ENCODE data around the gene ADAMTS12. TPM values are rescaled to one million over a fixed set of nuclear protein-coding genes. Genes with fewer than 3 reads are reported as not detected.
"Not testable (repeated sequence)": the region's sequence is repeated elsewhere in the genome, so short reads cannot be mapped to it uniquely, and the experiment has no call there.

Gene ADAMTS12
- total RNA-seq, 1 donor from 2014 or later: 3.2 TPM

- DNase-seq (ENCODE audit: low read depth in 2 of 2): no peak
These were observed 287.3 kb downstream of the ADAMTS12 start for GRCh38 chr5:33604503-33604902.

GRCh38 chr5:33601881-33602280 is 289.9 kb downstream of the ADAMTS12 start:
- no peak for DNase-seq (ENCODE audit: low read depth in 2 of 2)

- DNase-seq (ENCODE audit: low read depth in 2 of 2): peak in 1 of 2 donors; percentile 3
These were observed 296.5 kb downstream of the ADAMTS12 start for GRCh38 chr5:33595303-33595702.

- DNase-seq (ENCODE audit: low read depth in 2 of 2): no peak
These were observed 297.8 kb downstream of the ADAMTS12 start for GRCh38 chr5:33594006-33594405.

DNA sequence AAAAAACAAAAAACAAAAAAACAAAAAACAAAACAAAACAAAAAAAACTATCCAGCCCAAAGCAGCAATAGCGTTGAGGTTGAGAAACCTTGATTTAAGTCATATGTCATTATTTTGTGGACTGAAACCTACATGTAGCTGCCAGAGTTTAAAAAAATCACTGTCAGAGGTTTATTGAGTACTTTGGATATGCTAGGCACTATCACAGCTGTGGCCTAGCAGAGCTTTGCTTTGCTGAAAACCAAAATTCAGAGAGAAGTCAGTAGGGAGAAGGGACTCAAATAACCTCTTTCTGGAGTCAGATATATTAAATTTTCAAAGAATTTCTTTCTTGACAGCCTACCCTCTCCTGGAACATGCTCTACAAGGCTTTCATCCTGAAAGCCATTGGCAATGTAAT is 299.5 kb downstream of the ADAMTS12 start:
- no peak for DNase-seq (ENCODE audit: low read depth in 2 of 2)

- peak; percentile 43 to 52 for DNase-seq (ENCODE audit: low read depth in 2 of 2)
These were observed 303.0 kb downstream of the ADAMTS12 start for GRCh38 chr5:33588654-33589372.

DNA sequence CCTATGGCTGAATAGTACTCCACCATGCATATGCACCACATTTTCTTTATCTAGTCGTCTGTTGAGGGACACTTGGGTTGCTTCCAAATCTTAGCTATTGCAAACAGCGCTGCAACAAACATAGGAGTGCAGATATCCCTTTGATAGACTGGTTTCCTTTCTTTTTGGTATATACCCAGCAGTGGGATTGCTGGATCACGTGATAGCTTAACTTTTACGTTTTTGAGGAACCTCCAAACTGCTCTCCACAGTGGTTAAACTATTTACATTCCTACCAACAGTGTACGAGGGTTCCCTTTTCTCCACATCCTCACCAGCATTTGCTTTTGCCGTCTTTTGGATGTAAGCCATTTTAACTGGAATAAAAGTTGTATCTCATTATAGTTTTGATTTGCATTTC is 308.5 kb downstream of the ADAMTS12 start:
- no peak for DNase-seq (ENCODE audit: low read depth in 2 of 2)

GRCh38 chr5:33582417-33582816 is 309.4 kb downstream of the ADAMTS12 start:
- no peak for DNase-seq (ENCODE audit: low read depth in 2 of 2)

GRCh38 chr5:33579789-33580188 is 312.0 kb downstream of the ADAMTS12 start:
- no peak for DNase-seq (ENCODE audit: low read depth in 2 of 2)

- no peak for DNase-seq (ENCODE audit: low read depth in 2 of 2)
These were observed 312.6 kb downstream of the ADAMTS12 start for GRCh38 chr5:33579152-33579551.

DNA sequence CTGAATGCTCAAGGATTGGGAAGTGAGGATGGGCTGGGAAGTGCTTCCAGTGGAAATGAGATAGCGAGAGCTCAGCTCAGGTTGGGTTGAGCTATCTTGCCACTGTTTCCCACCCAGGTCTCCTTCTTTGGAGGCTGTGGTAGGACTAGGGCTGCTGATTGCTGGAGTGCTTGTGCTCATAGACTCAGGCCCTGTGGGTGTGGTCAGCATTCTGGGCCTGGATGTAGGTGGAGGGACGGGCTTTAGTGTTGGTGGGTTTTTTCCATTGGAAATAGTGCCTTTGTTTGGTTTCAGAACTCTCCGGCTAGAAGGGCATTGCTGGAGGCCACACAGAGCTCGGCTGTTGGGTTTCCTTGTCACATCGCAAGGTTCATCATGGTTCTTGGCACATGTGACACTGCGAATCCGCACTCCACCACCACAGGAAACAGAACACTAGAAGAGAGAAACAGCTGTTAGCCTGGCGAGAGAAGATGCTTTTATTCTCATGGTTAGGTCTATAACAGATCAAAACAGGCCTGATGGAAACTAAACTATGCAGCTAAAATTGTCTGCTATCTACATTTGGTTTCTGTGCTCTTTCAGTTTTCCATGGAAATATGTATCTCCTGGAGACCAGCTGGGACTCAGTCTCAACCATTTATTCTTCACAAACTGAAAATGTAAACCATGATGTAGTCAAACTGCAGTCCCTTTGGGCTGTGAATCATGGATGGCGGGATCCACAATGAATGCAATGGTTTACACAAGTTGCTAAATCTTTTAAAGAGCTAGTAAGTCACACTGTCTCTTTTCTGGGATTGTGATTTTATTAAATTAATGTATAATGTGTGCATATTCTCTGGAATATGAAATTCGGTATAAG is 314.8 kb downstream of the ADAMTS12 start:
- DNase-seq (ENCODE audit: low read depth in 2 of 2): no peak

DNA sequence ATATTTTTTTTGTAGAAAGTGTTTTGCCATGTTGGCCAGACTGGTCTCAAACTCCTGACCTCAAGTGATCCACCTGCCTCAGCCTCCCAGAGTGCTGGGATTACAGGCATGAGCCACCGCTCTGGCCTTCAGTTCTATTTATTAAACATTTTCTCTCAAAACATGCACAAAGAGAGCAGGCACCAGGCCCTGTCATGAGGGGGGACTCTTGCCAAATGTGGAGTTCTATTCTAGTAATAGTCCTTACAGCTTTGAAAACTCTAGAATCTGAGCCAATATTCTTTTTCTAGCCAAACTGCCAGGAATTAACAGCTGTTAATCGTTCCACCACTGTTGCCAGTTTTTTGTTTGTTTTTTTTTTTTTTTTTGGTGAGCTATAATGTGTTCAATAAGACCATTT is 326.5 kb downstream of the ADAMTS12 start:
- DNase-seq (ENCODE audit: low read depth in 2 of 2): no peak

GRCh38 chr5:33563983-33564908 is 327.5 kb downstream of the ADAMTS12 start:
- no peak for DNase-seq (ENCODE audit: low read depth in 2 of 2)

DNA sequence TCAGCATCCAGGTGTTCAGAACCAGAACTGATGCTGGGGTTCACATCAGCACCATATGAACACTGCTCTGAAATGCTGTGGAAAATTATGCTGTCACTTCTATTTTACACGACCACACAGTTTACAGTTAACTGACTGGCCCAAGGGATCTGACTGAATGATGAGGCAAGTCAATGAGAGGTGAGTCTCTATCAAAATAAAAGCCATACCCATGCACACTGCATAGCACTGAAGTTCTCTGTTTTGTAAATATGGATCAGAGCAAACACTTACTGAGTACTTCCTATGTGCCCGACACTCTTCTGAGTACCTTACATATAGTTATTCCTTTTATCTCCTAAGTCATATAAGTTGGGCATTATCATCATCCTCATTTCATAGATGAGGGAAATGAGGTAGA is 328.3 kb downstream of the ADAMTS12 start:
- no peak for DNase-seq (ENCODE audit: low read depth in 2 of 2)

GRCh38 chr5:33558489-33558888 is 333.3 kb downstream of the ADAMTS12 start:
- no peak for DNase-seq (ENCODE audit: low read depth in 2 of 2)

DNA sequence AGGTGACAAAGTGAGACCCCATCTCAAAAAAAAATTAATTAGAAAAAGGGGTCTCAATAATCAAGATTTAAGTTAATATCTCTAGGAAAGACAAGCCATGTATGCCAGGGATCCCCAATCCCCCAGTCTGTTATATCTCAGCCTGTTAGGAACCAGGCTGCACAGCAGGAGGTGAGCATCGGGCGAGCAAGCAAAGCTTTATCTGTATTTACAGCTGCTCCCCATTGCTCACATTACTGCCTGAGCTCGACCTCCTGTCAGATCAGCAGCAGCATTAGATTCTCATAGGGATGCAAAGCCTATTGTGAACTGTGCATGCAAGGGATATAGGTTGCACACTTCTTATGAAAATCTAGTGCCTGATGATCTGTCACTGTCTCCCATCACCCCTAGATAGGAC is 334.2 kb downstream of the ADAMTS12 start:
- DNase-seq (ENCODE audit: low read depth in 2 of 2): no peak

DNA sequence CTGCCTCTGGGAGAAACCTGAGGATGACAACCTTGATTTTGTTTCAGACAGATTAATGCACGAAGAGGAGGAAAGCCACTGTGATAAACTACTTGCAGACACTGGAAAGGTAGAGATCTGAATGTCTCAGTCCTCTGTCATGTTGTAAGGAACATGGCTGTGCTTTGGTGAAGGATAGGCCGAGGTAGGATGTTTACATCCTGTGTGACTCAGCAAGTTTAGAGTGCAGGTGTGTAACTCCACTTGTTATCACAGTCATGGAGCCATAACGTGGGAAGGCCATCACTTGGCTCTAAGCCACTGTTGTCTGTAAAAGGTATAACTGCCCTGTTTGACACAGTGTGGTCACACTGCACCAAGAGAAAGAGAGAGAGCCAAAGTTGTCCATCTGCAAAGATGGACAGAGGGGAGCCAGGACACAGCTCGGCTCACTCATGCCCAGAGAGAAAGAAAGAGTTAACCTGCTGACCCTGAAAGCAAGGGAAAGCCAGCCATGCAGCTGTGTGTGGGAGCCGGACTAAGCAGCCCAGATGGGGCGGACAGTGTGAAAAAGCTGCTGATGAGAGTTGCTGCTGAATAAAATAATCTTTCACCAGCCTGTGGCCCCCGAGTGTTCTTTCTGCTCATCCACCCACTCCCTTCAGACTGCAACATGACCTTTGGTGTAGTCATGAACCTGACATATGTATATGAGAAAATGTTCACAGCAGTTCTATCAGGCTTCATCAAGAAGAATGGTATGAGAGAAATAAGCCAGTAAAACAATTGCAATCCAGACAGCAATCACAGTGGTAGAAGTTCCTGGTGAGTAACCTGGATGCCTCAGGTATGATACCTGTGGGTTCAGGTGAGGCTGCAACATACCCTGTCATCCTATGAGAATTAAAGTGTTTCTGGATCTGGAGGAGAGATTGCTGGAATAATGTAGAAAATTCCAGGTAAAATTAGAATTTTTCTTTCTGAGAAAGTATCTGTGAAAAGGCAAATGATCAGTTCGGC is 335.2 kb downstream of the ADAMTS12 start:
- DNase-seq (ENCODE audit: low read depth in 2 of 2): no peak

DNA sequence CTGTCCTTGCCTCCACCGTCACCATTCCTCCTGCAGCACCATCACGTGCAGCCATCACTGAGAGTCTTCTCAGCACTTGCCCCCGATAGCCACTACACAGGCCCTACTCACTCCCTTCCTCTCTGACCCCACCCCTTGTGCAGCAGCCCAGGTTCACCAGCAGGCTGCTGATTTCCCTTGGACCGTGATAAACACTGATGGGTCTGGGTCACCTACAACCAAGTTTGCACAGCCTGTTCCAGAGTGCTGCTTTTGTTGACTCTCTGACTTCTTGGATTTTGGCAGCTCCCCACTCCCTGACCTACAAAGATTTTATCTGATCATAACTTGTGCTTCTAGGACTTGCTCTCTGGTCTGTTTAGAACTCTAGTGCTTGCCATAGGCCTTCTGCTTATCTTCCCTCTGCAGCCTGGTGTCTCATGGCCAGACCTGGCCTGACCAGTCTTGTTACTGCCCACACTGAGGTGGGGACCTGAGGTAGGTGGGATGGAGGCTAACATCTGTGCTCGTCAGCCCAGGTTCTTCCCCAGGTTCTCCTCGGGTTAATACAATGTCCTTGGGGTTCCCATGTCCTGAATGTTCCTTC is 341.7 kb downstream of the ADAMTS12 start:
- no peak for DNase-seq (ENCODE audit: low read depth in 2 of 2)

GRCh38 chr5:33539790-33540189 is 352.0 kb downstream of the ADAMTS12 start:
- not testable (repeated sequence) for DNase-seq (ENCODE audit: low read depth in 2 of 2)

- DNase-seq (ENCODE audit: low read depth in 2 of 2): no peak
These were observed 352.6 kb downstream of the ADAMTS12 start for GRCh38 chr5:33539212-33539611.

Measured in lung microvascular endothelial cell (primary cell).